HepG2 (cell line): ENCODE measurements around the gene CAPS. TPM values are rescaled to one million over a fixed set of nuclear protein-coding genes. Genes with fewer than 3 reads are reported as not detected.
A peak's percentile ranks its signal among the peaks of the same experiment; 100 is the strongest.

Source experiments
- ATF6 ChIP-seq: sonication (generic); formaldehyde crosslinking; conservative IDR thresholded peaks from 2 replicates; pipeline ENCODE4 v1.4.0; 2020; ENCODE audit warnings: missing genetic modification reagents
- ATM ChIP-seq: fragments of 450-650 bp; IDR thresholded peaks from 2 replicates; pipeline ENCODE4 v1.7.1; 2017; ENCODE audit warnings: mild to moderate bottlenecking, borderline replicate concordance
- JARID2 ChIP-seq: sonication (generic); formaldehyde crosslinking; IDR thresholded peaks from 2 replicates; pipeline ENCODE4 v1.8.1; 2023; ENCODE audit warnings: missing genetic modification reagents, inconsistent platforms; ENCODE audit not compliant: insufficient replicate concordance
- MXD3 ChIP-seq: IDR thresholded peaks from 2 replicates; pipeline ENCODE4 v1.6.1; 2016; ENCODE audit warnings: mild to moderate bottlenecking, missing biosample characterization, missing genetic modification reagents
- NPAS2 ChIP-seq: sonication (generic); formaldehyde crosslinking; IDR thresholded peaks from 2 replicates; pipeline ENCODE4 v1.8.0; 2022; ENCODE audit warnings: mild to moderate bottlenecking, missing genetic modification reagents, borderline replicate concordance
- TSC22D2 ChIP-seq: sonication (generic); formaldehyde crosslinking; IDR thresholded peaks from 2 replicates; pipeline ENCODE4 v1.5.1; 2020; ENCODE audit warnings: missing genetic modification reagents, mild to moderate bottlenecking, borderline replicate concordance
- UBTF ChIP-seq: sonication (generic); formaldehyde crosslinking; IDR thresholded peaks from 2 replicates; pipeline ENCODE4 v1.4.0; 2020; ENCODE audit warnings: mild to moderate bottlenecking, missing genetic modification reagents
- ZBTB4 ChIP-seq: sonication (generic); formaldehyde crosslinking; IDR thresholded peaks from 2 replicates; pipeline ENCODE4 v1.4.0; 2020; ENCODE audit warnings: missing genetic modification reagents, mild to moderate bottlenecking, borderline replicate concordance
- ZBTB43 ChIP-seq: sonication (generic); formaldehyde crosslinking; conservative IDR thresholded peaks from 2 replicates; pipeline ENCODE4 v1.4.0; 2020; ENCODE audit warnings: missing genetic modification reagents
- ZHX2 ChIP-seq, 2 experiments: sonication (generic) in 1 of 2; formaldehyde crosslinking in 1 of 2; IDR thresholded peaks; 2 replicates each; pipeline versions ENCODE4 v1.6.1 to v1.9.0; 2014 to 2022; ENCODE audit warnings: antibody characterized with exemption in 1 of 2, borderline replicate concordance in 1 of 2, inconsistent platforms in 1 of 2, low read depth in 1 of 2, missing genetic modification reagents in 1 of 2
- ZMYM2 ChIP-seq: sonication (generic); formaldehyde crosslinking; IDR thresholded peaks from 2 replicates; pipeline ENCODE4 v1.8.0; 2022; ENCODE audit warnings: mild to moderate bottlenecking, missing genetic modification reagents
- ZNF773 ChIP-seq: sonication (generic); formaldehyde crosslinking; IDR thresholded peaks from 2 replicates; pipeline ENCODE4 v1.4.0; 2020; ENCODE audit warnings: missing genetic modification reagents, borderline replicate concordance
- polyA plus RNA-seq, 8 experiments: library from polyadenylated mRNA; depleted of rRNA in 3 of 8; stranded (reverse) in 7 of 8; unstranded in 1 of 8; fragments of >200 nt; fragmentation: Illumina TruSeq in 4 of 8; extraction: Trizol in 4 of 8; gene quantifications; 2 replicates each; pipeline versions ENCODE4 v1.2.1 to v1.2.3, GENCODE V29; 2011 to 2016; ENCODE audit warnings: low read depth in 4 of 8, missing spikeins in 1 of 8, mixed read lengths in 1 of 8; ENCODE audit not compliant: insufficient read depth in 1 of 8
- total RNA-seq, 5 experiments: library from RNA; depleted of rRNA; stranded (reverse); fragments of >200 nt; fragmentation: Illumina TruSeq; extraction: Trizol; gene quantifications; 2 replicates each; pipeline ENCODE4 v1.2.3, GENCODE V29; 2016; ENCODE audit warnings: low read depth in 1 of 5

The CAPS gene
- total and polyA plus RNA-seq, 2 of the 13 experiments (the other 11 are each of a cell fraction or from before 2014, with no cell fraction given) = 3.1 TPM

- TF ChIP-seq ZHX2 (IDR thresholded peaks at IDR 0.05; ENCODE audit: low read depth) (no peak), ZHX2 (CRISPR knock-in tag; IDR thresholded peaks at IDR 0.05; ENCODE audit: borderline replicate concordance) (no peak), ZNF773 (CRISPR knock-in tag) (no peak), UBTF (0 out of 2 replicates have a peak, but pooled peaks have one; percentile 15), ATM (no peak), JARID2 (CRISPR knock-in tag) (no peak), ZBTB43 (no peak), ZBTB4 (no peak), NPAS2 (CRISPR knock-in tag) (no peak), TSC22D2 (CRISPR knock-in tag) (no peak), ATF6 (CRISPR knock-in tag) (0 out of 2 replicates have a peak, but pooled peaks have one; percentile 69), MXD3 (CRISPR knock-in tag) (0 out of 2 replicates have a peak, but pooled peaks have one; percentile 30), ZMYM2 (0 out of 2 replicates have a peak, but pooled peaks have one; percentile 55)
Measured at GRCh38 chr19:5892772-5893275, 21.2 kb upstream of the CAPS start (continued).
